Iris pigment epithelial cell (primary cell): ENCODE results near the gene RAPGEF1.
"Not testable (repeated sequence)": the region's sequence is repeated elsewhere in the genome, so short reads cannot be mapped to it uniquely, and the experiment has no call there.

ENCODE experiments used
- DNase-seq: peaks from one replicate; pipeline ENCODE4 v3.0.0-alpha.2; 2011; ENCODE audit warnings: low read depth

The RAPGEF1 gene, protein sequence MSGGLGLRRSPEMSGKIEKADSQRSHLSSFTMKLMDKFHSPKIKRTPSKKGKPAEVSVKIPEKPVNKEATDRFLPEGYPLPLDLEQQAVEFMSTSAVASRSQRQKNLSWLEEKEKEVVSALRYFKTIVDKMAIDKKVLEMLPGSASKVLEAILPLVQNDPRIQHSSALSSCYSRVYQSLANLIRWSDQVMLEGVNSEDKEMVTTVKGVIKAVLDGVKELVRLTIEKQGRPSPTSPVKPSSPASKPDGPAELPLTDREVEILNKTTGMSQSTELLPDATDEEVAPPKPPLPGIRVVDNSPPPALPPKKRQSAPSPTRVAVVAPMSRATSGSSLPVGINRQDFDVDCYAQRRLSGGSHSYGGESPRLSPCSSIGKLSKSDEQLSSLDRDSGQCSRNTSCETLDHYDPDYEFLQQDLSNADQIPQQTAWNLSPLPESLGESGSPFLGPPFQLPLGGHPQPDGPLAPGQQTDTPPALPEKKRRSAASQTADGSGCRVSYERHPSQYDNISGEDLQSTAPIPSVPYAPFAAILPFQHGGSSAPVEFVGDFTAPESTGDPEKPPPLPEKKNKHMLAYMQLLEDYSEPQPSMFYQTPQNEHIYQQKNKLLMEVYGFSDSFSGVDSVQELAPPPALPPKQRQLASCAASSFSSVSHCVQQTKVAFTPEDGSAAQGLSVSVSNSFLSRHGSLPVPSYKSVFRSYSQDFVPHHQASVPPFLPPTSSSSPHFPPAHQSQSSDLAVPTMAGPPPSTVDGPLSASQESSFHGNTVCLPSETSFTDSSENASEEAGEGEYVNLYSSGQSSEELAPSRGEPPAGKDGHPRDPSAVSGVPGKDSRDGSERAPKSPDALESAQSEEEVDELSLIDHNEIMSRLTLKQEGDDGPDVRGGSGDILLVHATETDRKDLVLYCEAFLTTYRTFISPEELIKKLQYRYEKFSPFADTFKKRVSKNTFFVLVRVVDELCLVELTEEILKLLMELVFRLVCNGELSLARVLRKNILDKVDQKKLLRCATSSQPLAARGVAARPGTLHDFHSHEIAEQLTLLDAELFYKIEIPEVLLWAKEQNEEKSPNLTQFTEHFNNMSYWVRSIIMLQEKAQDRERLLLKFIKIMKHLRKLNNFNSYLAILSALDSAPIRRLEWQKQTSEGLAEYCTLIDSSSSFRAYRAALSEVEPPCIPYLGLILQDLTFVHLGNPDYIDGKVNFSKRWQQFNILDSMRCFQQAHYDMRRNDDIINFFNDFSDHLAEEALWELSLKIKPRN (N-terminal part only)

GRCh38 chr9:131739959-131740648 lies at the start of gene RAPGEF1:
Gene RAPGEF1 (minus strand): TSS chr9:131740076. CDS start chr9:131739830, 246 bp downstream.
- DNase-seq = peak; percentile 23

- DNase-seq = no peak
Observed at GRCh38 chr9:131788851-131789250, 49.0 kb upstream of the RAPGEF1 start.

DNA sequence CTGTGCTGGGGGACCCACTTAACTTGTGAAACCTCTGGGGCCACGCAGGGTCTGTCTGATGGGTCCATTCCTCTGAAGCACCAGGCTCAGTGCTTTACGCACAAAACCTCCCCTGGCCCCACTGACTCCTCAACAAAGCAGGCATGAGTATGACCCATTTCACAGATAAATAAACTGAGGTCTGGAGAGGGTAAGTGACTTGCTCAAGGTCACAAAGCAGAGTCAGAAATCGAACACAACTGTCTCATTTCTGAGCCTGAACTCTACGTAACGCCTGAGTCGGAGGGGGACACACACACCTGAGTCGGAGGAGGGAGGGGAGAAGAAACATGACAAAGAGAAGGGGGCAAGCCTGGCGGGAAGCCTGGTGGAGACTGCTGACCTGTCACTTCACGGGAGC lies 48.0 kb upstream of the RAPGEF1 start:
- no peak for DNase-seq

- no peak for DNase-seq
Observed at GRCh38 chr9:131784748-131785501, 45.0 kb upstream of the RAPGEF1 start.

GRCh38 chr9:131781069-131781468 lies 41.2 kb upstream of the RAPGEF1 start:
- DNase-seq = peak; percentile 71

- peak; percentile 47 for DNase-seq
Observed at GRCh38 chr9:131776473-131776872, 36.6 kb upstream of the RAPGEF1 start.

DNA sequence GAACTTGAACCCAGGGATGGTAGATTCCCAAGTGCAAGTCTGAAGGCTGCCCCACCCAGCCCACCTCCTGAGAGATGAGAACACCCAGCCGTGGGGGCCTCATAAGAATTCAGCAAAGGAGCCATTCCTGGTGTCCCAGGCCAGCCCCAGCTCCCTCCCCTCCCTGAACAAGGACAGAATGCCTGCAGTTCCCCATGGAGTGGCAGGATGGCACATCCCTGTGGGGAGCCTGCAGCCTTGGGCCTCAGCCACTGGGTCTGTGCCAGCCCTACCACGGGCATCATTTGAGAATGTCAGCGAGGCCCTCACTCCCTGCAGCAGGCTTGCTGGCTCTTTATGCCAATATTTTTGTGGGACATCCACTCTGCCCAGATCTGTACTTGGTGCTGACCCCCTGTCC lies 36.2 kb upstream of the RAPGEF1 start:
- no peak for DNase-seq

GRCh38 chr9:131774636-131775035 lies 34.8 kb upstream of the RAPGEF1 start:
- no peak for DNase-seq

DNA sequence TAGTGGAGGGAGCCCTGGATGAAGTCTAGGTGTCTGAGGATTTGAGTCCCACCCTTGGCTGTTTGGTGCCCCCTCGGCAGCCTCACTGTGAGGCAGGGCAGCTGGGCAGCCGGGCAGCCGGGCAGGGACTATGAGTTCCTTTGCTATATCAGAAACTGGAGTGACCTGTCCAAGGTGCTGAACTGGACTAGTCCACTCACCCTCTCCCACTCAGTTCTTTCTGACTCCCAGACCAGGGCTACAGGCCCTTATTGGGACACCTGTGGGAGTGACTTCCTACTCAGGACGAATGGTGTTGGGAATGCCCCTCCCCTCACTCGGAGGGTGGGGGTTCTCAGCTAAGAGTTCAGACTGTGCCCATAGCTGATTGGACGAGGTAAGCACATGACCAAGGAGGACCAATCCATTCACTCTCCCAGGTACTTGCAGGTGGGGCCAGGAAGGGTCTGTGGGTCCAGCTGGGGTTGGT lies 34.1 kb upstream of the RAPGEF1 start:
- peak; percentile 54 for DNase-seq

GRCh38 chr9:131772940-131773339 lies 33.1 kb upstream of the RAPGEF1 start:
- no peak for DNase-seq

- no peak for DNase-seq
Observed at GRCh38 chr9:131771646-131772045, 31.8 kb upstream of the RAPGEF1 start.

DNA sequence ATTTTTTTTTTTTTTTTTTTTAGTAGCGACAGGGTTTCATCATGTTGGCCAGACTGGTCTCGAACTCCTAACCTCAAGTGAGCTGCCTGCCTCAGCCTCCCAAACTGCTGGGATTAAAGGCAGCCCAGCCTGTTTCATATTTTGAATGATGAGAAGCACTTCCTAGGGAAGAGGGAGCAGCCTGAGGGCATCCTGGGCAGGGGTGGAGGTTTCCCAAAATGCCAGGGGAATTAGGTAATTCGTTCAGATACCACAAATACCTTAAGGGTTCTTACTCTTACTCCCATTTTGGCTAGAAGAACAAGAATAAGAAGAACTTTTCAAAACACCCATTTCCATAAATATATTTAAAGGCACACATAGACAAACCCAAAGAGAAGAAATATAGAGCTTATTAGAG lies 29.5 kb upstream of the RAPGEF1 start:
- DNase-seq = no peak

DNA sequence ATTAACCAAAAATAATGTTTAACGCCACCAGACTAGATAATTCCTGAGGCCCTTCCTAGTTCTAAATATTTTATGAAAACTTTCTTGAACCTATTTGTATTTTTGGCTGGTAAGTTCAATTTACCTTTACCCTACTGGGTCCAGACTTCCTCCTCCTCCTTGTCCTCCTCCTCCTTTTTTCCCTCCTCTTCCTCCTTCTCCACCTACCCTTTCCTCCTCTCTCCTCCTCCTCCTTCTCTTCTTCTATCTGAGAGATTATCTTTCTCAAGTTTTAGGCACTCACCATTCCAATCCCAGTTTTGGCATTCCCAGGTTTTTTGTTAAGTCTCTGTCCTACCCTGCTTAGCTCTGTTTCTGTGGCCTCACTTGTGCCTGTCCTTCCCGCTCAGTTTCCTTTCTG lies 24.7 kb upstream of the RAPGEF1 start:
- DNase-seq = no peak

DNA sequence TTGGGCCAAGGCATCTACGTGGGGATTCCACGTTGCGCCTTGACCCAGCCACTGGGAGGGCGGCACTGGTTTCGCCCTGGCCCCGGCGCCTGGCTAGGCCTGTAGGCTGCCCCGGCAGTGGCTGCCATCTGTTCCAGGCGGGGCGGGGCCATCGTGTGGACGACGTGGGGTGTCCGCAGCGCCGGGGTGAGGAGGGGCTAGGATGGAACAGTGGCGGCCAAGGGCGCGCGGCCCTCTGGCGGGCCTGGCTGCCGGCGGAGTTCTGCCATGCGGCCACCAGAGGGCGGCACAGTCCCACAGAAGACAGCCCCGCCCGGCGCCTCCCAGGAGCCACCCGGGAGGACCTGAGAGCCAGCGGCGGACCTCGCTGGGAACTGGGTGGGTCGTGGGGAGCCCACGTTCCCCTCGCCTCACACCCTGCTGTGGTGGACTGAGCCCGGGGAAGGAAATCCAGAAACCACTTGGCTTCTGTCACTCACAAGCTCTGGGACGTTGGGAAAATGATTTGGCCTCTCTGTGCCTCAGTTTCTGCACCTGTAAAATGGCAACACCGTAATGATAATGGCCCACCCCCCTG lies 22.6 kb upstream of the RAPGEF1 start:
- DNase-seq = peak; percentile 34

DNA sequence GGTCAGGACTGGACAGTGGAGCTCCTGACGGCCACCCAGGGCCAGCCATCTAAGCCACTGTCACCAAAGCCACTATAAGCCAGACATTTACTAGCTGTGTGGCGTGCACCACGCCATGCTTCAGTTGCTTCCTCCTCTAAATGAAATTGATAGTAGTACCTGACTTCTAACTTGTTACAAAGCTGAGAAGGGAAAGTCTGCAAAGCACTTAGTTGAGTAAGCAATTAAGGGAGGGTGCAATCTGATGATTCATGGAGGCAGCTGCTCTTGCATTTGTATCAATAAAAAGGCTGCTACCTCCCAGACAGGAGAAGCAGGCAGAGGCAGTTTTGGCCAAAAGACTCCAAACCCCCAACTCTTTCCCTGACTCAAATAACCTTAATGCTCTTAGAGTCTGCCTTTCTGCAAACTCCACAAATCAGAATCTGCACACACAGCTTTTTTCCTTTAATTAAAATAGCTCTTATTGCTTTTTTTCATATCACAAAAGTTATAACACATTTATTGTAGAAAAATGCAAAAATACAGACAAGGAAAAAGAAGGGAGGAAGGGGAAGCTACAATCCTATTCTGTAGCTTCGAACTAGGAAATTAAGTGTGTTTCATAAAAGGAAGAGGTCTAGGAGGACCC lies 19.3 kb upstream of the RAPGEF1 start:
- DNase-seq = peak; percentile 26

GRCh38 chr9:131757549-131757948 lies 17.7 kb upstream of the RAPGEF1 start:
- no peak for DNase-seq

- peak; percentile 80 for DNase-seq
Observed at GRCh38 chr9:131755541-131756198, 15.8 kb upstream of the RAPGEF1 start.

- no peak for DNase-seq
Observed at GRCh38 chr9:131754846-131755245, 15.0 kb upstream of the RAPGEF1 start.

DNA sequence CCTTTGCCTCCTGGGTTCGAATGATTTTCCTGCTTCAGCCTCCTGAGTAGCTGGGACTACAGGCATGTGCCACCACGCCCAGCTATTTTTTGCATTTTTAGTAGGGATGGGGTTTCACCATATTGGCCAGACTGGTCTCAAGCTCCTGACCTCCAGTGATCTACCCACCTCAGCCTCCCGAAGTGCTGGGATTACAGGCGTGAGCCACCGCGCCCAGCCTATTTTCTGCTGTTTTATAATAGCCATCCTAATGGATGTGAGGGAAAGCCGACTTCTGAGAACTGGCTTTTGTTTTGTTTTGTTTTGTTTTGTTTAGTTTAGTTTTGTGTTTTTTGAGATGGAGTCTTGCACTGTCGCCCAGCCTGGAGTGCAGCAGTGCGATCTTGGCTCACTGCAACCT lies 13.9 kb upstream of the RAPGEF1 start:
- not testable (repeated sequence) for DNase-seq
